Measurements from ENCODE around the gene CDC42BPA.

DNA sequence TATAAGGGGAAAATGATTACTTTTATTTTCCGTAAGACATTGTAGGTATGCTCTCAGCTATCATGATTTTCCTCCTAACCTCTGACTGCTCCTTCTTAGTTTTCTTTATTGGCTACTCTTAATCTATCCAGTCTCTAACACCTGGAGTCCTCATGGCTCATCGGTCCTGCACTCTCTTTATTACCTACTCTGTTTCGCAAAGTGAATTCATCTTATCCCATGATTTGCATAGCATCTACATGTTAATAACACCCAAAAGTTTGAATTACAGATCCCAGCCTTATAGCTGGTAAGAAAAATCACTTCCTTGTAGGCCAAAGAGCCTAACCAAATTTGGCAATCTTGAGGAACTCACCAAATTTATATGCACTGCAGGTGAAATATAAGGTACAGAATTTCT lies 136.3 kb downstream of the CDC42BPA start:
- no peak for TF ChIP-seq POLR2A (IDR thresholded peaks at IDR 0.05; ENCODE audit: low read depth, low read length)
- no peak for TF ChIP-seq MYC (IDR thresholded peaks at IDR 0.05; ENCODE audit: low read depth, low read length)
- TF ChIP-seq, protein P1, sequence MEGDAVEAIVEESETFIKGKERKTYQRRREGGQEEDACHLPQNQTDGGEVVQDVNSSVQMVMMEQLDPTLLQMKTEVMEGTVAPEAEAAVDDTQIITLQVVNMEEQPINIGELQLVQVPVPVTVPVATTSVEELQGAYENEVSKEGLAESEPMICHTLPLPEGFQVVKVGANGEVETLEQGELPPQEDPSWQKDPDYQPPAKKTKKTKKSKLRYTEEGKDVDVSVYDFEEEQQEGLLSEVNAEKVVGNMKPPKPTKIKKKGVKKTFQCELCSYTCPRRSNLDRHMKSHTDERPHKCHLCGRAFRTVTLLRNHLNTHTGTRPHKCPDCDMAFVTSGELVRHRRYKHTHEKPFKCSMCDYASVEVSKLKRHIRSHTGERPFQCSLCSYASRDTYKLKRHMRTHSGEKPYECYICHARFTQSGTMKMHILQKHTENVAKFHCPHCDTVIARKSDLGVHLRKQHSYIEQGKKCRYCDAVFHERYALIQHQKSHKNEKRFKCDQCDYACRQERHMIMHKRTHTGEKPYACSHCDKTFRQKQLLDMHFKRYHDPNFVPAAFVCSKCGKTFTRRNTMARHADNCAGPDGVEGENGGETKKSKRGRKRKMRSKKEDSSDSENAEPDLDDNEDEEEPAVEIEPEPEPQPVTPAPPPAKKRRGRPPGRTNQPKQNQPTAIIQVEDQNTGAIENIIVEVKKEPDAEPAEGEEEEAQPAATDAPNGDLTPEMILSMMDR (IDR thresholded peaks at IDR 0.05; ENCODE audit: extremely low read depth in 1 of 2, insufficient read depth in 1 of 2, low read depth in 1 of 2, low read length in 2 of 2) = no peak
- TF ChIP-seq POLR2AphosphoS5 (IDR thresholded peaks at IDR 0.05; ENCODE audit: insufficient read depth, low read depth, low read length) = no peak
- no peak for TF ChIP-seq EZH2 (IDR thresholded peaks at IDR 0.05; ENCODE audit: borderline replicate concordance, low read depth, low read length, severe bottlenecking)
- TF ChIP-seq JUN (IDR thresholded peaks at IDR 0.05; ENCODE audit: borderline replicate concordance, insufficient read depth, insufficient read length, low read depth) = no peak
- TF ChIP-seq, protein P2, sequence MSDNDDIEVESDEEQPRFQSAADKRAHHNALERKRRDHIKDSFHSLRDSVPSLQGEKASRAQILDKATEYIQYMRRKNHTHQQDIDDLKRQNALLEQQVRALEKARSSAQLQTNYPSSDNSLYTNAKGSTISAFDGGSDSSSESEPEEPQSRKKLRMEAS (IDR thresholded peaks at IDR 0.05; ENCODE audit: insufficient read depth, insufficient read length) = no peak
- no peak for TF ChIP-seq FOS (IDR thresholded peaks at IDR 0.05; ENCODE audit: borderline replicate concordance, insufficient read depth, low read length)
- TF ChIP-seq GATA2 (IDR thresholded peaks at IDR 0.05; ENCODE audit: insufficient read depth, insufficient read length, low read depth, low read length) = no peak

Measured in endothelial cell of umbilical vein (primary cell).